Hematopoietic multipotent progenitor cell treated with erythropoietin and hydrocortisone succinate and interleukin-3 and kit ligand, for 8 days (in vitro differentiated cells): ENCODE data around the gene CDH22.

ENCODE experiments used
- DNase-seq: peaks from one replicate; pipeline ENCODE4 v3.0.0-alpha.2; 2015

The CDH22 gene

GRCh38 chr20:46188866-46189541 is 119.3 kb downstream of the CDH22 start:
- DNase-seq, result no peak

- no peak for DNase-seq
Observed at GRCh38 chr20:46186210-46186609, 122.1 kb downstream of the CDH22 start.

GRCh38 chr20:46185353-46185752 is 122.9 kb downstream of the CDH22 start:
- no peak for DNase-seq

GRCh38 chr20:46183768-46184167 is 124.5 kb downstream of the CDH22 start:
- no peak for DNase-seq

- DNase-seq, result no peak
Observed at GRCh38 chr20:46182276-46183200, 125.8 kb downstream of the CDH22 start.

GRCh38 chr20:46179862-46180261 is 128.4 kb downstream of the CDH22 start:
- no peak for DNase-seq

- DNase-seq, result no peak
Observed at GRCh38 chr20:46178891-46179290, 129.4 kb downstream of the CDH22 start.

GRCh38 chr20:46177768-46178167 is 130.5 kb downstream of the CDH22 start:
- DNase-seq, result no peak

- DNase-seq, result no peak
Observed at GRCh38 chr20:46176739-46177378, 131.4 kb downstream of the CDH22 start.

GRCh38 chr20:46175127-46175494 is 133.2 kb downstream of the CDH22 start:
- DNase-seq, result no peak

GRCh38 chr20:46174469-46175126 is 133.7 kb downstream of the CDH22 start:
- peak; percentile 69 for DNase-seq

- DNase-seq, result no peak
Observed at GRCh38 chr20:46173652-46174468, 134.4 kb downstream of the CDH22 start.

GRCh38 chr20:46172961-46173536 is 135.2 kb downstream of the CDH22 start:
- DNase-seq, result no peak

- DNase-seq, result no peak
Observed at GRCh38 chr20:46172455-46172854, 135.8 kb downstream of the CDH22 start.

- DNase-seq, result no peak
Observed at GRCh38 chr20:46171909-46172308, 136.4 kb downstream of the CDH22 start.

GRCh38 chr20:46171476-46171875 is 136.8 kb downstream of the CDH22 start:
- DNase-seq, result no peak

- DNase-seq, result no peak
Observed at GRCh38 chr20:46169245-46170171, 138.8 kb downstream of the CDH22 start.

GRCh38 chr20:46168438-46168837 is 139.9 kb downstream of the CDH22 start:
- DNase-seq, result no peak

GRCh38 chr20:46167080-46167479 is 141.2 kb downstream of the CDH22 start:
- DNase-seq, result no peak

- DNase-seq, result no peak
Observed at GRCh38 chr20:46164254-46164653, 144.0 kb downstream of the CDH22 start.

GRCh38 chr20:46161921-46162320 is 146.4 kb downstream of the CDH22 start:
- DNase-seq, result no peak
